Measurements from ENCODE around the gene MRE11. TPM values are rescaled to one million over a fixed set of nuclear protein-coding genes. Genes with fewer than 3 reads are reported as not detected.
"Not testable (repeated sequence)": the region's sequence is repeated elsewhere in the genome, so short reads cannot be mapped to it uniquely, and the experiment has no call there.

The MRE11 gene
- total RNA-seq, 1 donor from 2014 or later, result 6.4 TPM

GRCh38 chr11:94449437-94449836, 44.2 kb downstream of the MRE11 start:
- ATAC-seq (ENCODE audit: poor library complexity) (no peak), DNase-seq (no peak)
- intact Hi-C loops (cut with DNase I), result no loop called here

- ATAC-seq (ENCODE audit: poor library complexity) (no peak), DNase-seq (no peak)
- intact Hi-C loops (cut with DNase I), result no loop called here
Observed at GRCh38 chr11:94449029-94449428, 44.6 kb downstream of the MRE11 start.

GRCh38 chr11:94447149-94447548, 46.5 kb downstream of the MRE11 start:
- intact Hi-C loops (cut with DNase I), result no loop called here
- DNase-seq (no peak), ATAC-seq (ENCODE audit: poor library complexity) (no peak)

GRCh38 chr11:94445641-94446040, 48.0 kb downstream of the MRE11 start:
- no peak for DNase-seq
- intact Hi-C loops (cut with DNase I), result no loop called here
- ATAC-seq (ENCODE audit: poor library complexity), result no peak

- ATAC-seq (ENCODE audit: poor library complexity) (no peak), DNase-seq (no peak)
- intact Hi-C loops (cut with DNase I), result no loop called here
Observed at GRCh38 chr11:94433049-94433448, 60.6 kb downstream of the MRE11 start.

GRCh38 chr11:94424662-94425061, 69.0 kb downstream of the MRE11 start:
- ATAC-seq (ENCODE audit: poor library complexity) (no peak), DNase-seq (no peak)
- intact Hi-C loops (cut with DNase I), result no loop called here

GRCh38 chr11:94424011-94424410, 69.6 kb downstream of the MRE11 start:
- DNase-seq (no peak), ATAC-seq (ENCODE audit: poor library complexity) (no peak)
- intact Hi-C loops (cut with DNase I), result no loop called here

- intact Hi-C loops (cut with DNase I), result no loop called here
- ATAC-seq (ENCODE audit: poor library complexity) (no peak), DNase-seq (no peak)
Observed at GRCh38 chr11:94423507-94423906, 70.1 kb downstream of the MRE11 start.

GRCh38 chr11:94418123-94418765, 75.4 kb downstream of the MRE11 start:
- intact Hi-C loops (cut with DNase I), result loop anchor here (5.0 kb wide), 1 partner anchor 526 kb away; no protein-coding TSS in a partner anchor
- DNase-seq, result no peak
- no peak for ATAC-seq (ENCODE audit: poor library complexity)

GRCh38 chr11:94417386-94417987, 76.2 kb downstream of the MRE11 start:
- intact Hi-C loops (cut with DNase I), result loop anchor here (5.0 kb wide), 1 partner anchor 525 kb away; no protein-coding TSS in a partner anchor
- ATAC-seq (ENCODE audit: poor library complexity), result peak; percentile 65
- no peak for DNase-seq

GRCh38 chr11:94405062-94405833, 88.4 kb downstream of the MRE11 start:
- ATAC-seq (ENCODE audit: poor library complexity) (no peak), DNase-seq (no peak)
- intact Hi-C loops (cut with DNase I), result no loop called here

GRCh38 chr11:94402355-94402754, 91.3 kb downstream of the MRE11 start:
- intact Hi-C loops (cut with DNase I), result no loop called here
- ATAC-seq (ENCODE audit: poor library complexity) (no peak), DNase-seq (no peak)

- no peak for ATAC-seq (ENCODE audit: poor library complexity)
- DNase-seq, result no peak
- intact Hi-C loops (cut with DNase I), result no loop called here
Observed at GRCh38 chr11:94401773-94402265, 91.8 kb downstream of the MRE11 start.

- DNase-seq (peak; percentile 40), ATAC-seq (ENCODE audit: poor library complexity) (peak; percentile 68)
- intact Hi-C loops (cut with DNase I), result no loop called here
Observed at GRCh38 chr11:94400839-94401772, 92.5 kb downstream of the MRE11 start, which contains the start of gene GPR83. TSS of gene GPR83 (minus strand) at chr11:94401419. CDS start at chr11:94401247, 172 bp downstream.

- intact Hi-C loops (cut with DNase I), result no loop called here
- no peak for DNase-seq
- ATAC-seq (ENCODE audit: poor library complexity), result no peak
Observed at GRCh38 chr11:94400457-94400838, 93.2 kb downstream of the MRE11 start.

- ATAC-seq (ENCODE audit: poor library complexity), result no peak
- intact Hi-C loops (cut with DNase I), result no loop called here
- no peak for DNase-seq
Observed at GRCh38 chr11:94400050-94400449, 93.6 kb downstream of the MRE11 start.

GRCh38 chr11:94398101-94398500, 95.5 kb downstream of the MRE11 start:
- intact Hi-C loops (cut with DNase I), result no loop called here
- ATAC-seq (ENCODE audit: poor library complexity) (no peak), DNase-seq (no peak)

- ATAC-seq (ENCODE audit: poor library complexity) (no peak), DNase-seq (no peak)
- intact Hi-C loops (cut with DNase I), result no loop called here
Observed at GRCh38 chr11:94396282-94396681, 97.4 kb downstream of the MRE11 start.

- intact Hi-C loops (cut with DNase I); ATAC-seq (ENCODE audit: poor library complexity): not testable (repeated sequence)
Observed at GRCh38 chr11:94391937-94392336, 101.7 kb downstream of the MRE11 start.

More at GRCh38 chr11:94391937-94392336, 101.7 kb downstream of the MRE11 start:
- not testable (repeated sequence) for DNase-seq
